Measurements from ENCODE around the gene TMEM42. TPM values are rescaled to one million over a fixed set of nuclear protein-coding genes. Genes with fewer than 3 reads are reported as not detected.

The TMEM42 gene
- total RNA-seq, 1 donor from 2014 or later, result 10.1 TPM

DNA sequence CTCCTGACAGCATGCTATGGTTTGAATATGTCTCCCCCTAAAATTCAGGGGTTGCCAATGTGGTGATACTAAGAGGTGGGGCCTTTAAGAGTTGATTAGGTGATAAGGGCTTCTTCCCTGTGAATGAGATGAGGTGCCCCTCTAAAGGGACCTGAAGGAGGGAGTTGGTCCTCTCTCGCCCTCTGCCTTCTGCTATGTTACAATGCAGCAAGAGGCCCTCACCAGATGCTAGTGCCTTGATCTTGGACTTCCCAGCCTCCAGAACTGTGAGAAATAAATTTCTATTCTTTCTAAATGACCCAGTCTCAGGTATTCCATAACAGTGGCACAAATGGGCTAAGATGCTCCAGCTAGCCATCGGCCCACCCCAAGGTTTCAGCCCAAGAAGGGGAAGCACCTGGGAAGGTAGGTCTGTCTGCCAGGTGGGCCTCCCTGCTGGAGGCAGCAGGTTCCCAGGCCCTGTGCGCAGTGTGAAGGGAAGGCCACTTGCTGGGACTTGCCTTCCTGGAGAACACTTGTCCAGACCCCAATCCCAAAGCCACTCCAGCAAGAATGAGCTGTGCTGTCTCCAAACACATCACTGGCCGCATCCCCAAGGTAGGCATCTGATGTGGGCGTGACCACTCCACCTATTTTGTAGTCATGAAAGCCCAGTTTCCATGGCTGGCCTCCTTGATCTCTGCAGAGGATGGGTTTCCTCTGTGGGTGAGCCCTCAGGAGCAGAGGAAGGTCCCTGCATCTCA is 21.7 kb downstream of the TMEM42 start:
- Histone ChIP-seq H3K27me3 (no peaks in the 10 kb centered on the region), H3K27ac (no peak overlapping the region), H3K9me3 (ENCODE audit: low read depth) (no peaks in the 10 kb centered on the region), H3F3A (ENCODE audit: low read depth) (no peaks in the 10 kb centered on the region), H3K9ac (no peak overlapping the region), H4K20me1 (ENCODE audit: low read depth) (no peaks in the 10 kb centered on the region), H3K36me3 (no peaks in the 10 kb centered on the region), H3K4me1 (no peaks in the 10 kb centered on the region), H2AFZ (replicated peaks) (no peak overlapping the region), H3K4me2 (no peak overlapping the region), H3K4me3 (no peak overlapping the region), H3K79me2 (ENCODE audit: low read depth) (no peaks in the 10 kb centered on the region)
- Mint-ChIP-seq H3K9me3 (no peaks in the 10 kb centered on the region), H3K27me3 (ENCODE audit: insufficient read depth, low read depth) (no peaks in the 10 kb centered on the region), H3K4me3 (no peak overlapping the region), H3K36me3 (no peaks in the 10 kb centered on the region), H3K27ac (no peak overlapping the region), H3K4me1 (peaks cover 2% of the 10 kb centered on the region)
- TF ChIP-seq, protein P1, sequence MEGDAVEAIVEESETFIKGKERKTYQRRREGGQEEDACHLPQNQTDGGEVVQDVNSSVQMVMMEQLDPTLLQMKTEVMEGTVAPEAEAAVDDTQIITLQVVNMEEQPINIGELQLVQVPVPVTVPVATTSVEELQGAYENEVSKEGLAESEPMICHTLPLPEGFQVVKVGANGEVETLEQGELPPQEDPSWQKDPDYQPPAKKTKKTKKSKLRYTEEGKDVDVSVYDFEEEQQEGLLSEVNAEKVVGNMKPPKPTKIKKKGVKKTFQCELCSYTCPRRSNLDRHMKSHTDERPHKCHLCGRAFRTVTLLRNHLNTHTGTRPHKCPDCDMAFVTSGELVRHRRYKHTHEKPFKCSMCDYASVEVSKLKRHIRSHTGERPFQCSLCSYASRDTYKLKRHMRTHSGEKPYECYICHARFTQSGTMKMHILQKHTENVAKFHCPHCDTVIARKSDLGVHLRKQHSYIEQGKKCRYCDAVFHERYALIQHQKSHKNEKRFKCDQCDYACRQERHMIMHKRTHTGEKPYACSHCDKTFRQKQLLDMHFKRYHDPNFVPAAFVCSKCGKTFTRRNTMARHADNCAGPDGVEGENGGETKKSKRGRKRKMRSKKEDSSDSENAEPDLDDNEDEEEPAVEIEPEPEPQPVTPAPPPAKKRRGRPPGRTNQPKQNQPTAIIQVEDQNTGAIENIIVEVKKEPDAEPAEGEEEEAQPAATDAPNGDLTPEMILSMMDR (IDR thresholded peaks at IDR 0.05), result no peak
- TF ChIP-seq EZH2 (IDR thresholded peaks at IDR 0.05) (no peak), EZH2phosphoT487 (IDR thresholded peaks at IDR 0.05) (no peak)
- DNase-seq (ENCODE audit: low spot score), result no peak

DNA sequence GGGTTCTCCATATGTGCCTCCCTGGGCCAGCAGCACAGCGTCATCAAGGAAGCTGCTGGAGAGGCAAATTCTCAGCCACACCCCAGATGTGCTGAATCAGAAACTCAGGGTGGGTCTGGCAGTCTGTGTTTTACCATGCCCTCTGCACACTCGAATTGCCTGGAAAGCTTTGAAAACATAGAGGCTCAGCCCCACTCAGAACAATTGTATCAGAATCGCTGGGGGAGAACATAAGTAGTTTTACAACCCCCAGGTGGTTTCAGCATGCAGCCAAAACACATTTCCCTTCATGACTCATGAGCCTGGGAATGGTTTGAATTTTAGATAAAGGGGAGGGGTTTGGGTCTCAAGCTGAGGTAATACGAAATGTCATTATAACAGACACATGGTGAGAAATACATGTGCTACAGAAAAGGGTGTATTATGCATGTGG is 22.3 kb downstream of the TMEM42 start:
- H3K79me2 ChIP-seq (ENCODE audit: low read depth), result no peaks in the 10 kb centered on the region

DNA sequence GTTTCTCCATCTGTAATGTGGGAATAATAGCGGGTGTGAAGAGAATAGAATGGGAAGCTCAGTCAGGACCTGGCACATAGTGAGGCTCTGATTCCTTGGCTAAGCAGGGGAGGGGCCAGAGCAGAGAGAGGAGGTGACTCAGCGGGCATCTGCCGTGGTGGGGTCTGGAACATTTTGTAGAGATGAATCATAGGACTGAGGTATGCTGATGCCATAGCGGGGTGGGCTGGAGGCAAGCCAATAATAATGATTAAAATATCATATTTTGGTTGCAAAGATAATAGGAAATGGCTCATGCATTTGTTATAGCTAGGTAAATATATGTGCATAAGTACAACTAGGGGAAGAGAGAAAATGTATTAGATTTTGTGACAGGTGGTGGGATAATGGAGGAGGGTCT is 23.9 kb downstream of the TMEM42 start:
- peaks cover 2% of the 10 kb centered on the region for H3K4me1 Mint-ChIP-seq
- H3K79me2 ChIP-seq (ENCODE audit: low read depth), result no peaks in the 10 kb centered on the region
- H3K4me1 ChIP-seq, result no peaks in the 10 kb centered on the region
- H3K4me2 ChIP-seq, result no peak overlapping the region
- no peaks in the 10 kb centered on the region for H3K9me3 Mint-ChIP-seq
- no peak overlapping the region for H3K9ac ChIP-seq
- TF ChIP-seq EZH2 (IDR thresholded peaks at IDR 0.05) (no peak), EZH2phosphoT487 (IDR thresholded peaks at IDR 0.05) (no peak)
- TF ChIP-seq, protein P1 (IDR thresholded peaks at IDR 0.05), result no peak
- H3K4me3 Mint-ChIP-seq, result no peak overlapping the region
- no peaks in the 10 kb centered on the region for H3K9me3 ChIP-seq (ENCODE audit: low read depth)
- no peak for DNase-seq (ENCODE audit: low spot score)
- no peaks in the 10 kb centered on the region for H4K20me1 ChIP-seq (ENCODE audit: low read depth)
- H3F3A ChIP-seq (ENCODE audit: low read depth), result no peaks in the 10 kb centered on the region
- H3K4me3 ChIP-seq, result no peak overlapping the region
- no peak overlapping the region for H3K27ac Mint-ChIP-seq
- H3K27me3 Mint-ChIP-seq (ENCODE audit: insufficient read depth, low read depth), result peaks cover 2% of the 10 kb centered on the region
- no peak overlapping the region for H2AFZ ChIP-seq (replicated peaks)
- no peaks in the 10 kb centered on the region for H3K36me3 Mint-ChIP-seq
- H3K27me3 ChIP-seq, result no peaks in the 10 kb centered on the region
- H3K27ac ChIP-seq, result no peak overlapping the region
- H3K36me3 ChIP-seq, result no peaks in the 10 kb centered on the region

More for the DNA sequence above, 22.3 kb downstream of the TMEM42 start:
- Mint-ChIP-seq H3K36me3 (no peaks in the 10 kb centered on the region), H3K4me1 (peaks cover 2% of the 10 kb centered on the region), H3K9me3 (no peaks in the 10 kb centered on the region), H3K4me3 (no peak overlapping the region), H3K27me3 (ENCODE audit: insufficient read depth, low read depth) (no peaks in the 10 kb centered on the region), H3K27ac (no peak overlapping the region)
- H3F3A ChIP-seq (ENCODE audit: low read depth), result no peaks in the 10 kb centered on the region
- no peak for DNase-seq (ENCODE audit: low spot score)
- no peak overlapping the region for H2AFZ ChIP-seq (replicated peaks)
- H3K9me3 ChIP-seq (ENCODE audit: low read depth), result no peaks in the 10 kb centered on the region
- H4K20me1 ChIP-seq (ENCODE audit: low read depth), result no peaks in the 10 kb centered on the region
- no peaks in the 10 kb centered on the region for H3K36me3 ChIP-seq
- TF ChIP-seq EZH2phosphoT487 (IDR thresholded peaks at IDR 0.05) (no peak), EZH2 (IDR thresholded peaks at IDR 0.05) (no peak)
- TF ChIP-seq, protein P1 (IDR thresholded peaks at IDR 0.05), result no peak
- H3K9ac ChIP-seq, result no peak overlapping the region
- H3K27me3 ChIP-seq, result no peaks in the 10 kb centered on the region
- H3K4me1 ChIP-seq, result no peaks in the 10 kb centered on the region
- H3K4me3 ChIP-seq, result no peak overlapping the region
- no peak overlapping the region for H3K4me2 ChIP-seq
- H3K27ac ChIP-seq, result no peak overlapping the region
